Calu3 (cell line): ENCODE data around the gene LSP1. TPM values are rescaled to one million over a fixed set of nuclear protein-coding genes. Genes with fewer than 3 reads are reported as not detected.

Experiments
- BruUV-seq: library from RNA; stranded (reverse); fragments of 400-500 nt; replicated peaks from 2 replicates; lab custom pipeline; 2021; lab: Mats Ljungman, UMichigan
- CTCF ChIA-PET: fragments of 300-600 bp; sonication (Branson Sonifier 250); formaldehyde crosslinking; loops from one replicate; lab custom pipeline; 2022; ENCODE audit warnings: antibody characterized with exemption; lab: Charles Lee
- DNase-seq: peaks from one replicate; pipeline ENCODE4 v3.0.0; 2022
- H3K27ac Mint-ChIP-seq: one replicate; pipeline ENCODE4 v1.8.0; 2022; ENCODE audit warnings: mixed read lengths; ENCODE audit not compliant: unreplicated experiment
- H3K27me3 Mint-ChIP-seq: one replicate; pipeline ENCODE4 v1.8.0; 2022; ENCODE audit warnings: mixed read lengths; ENCODE audit not compliant: unreplicated experiment
- H3K36me3 Mint-ChIP-seq: one replicate; pipeline ENCODE4 v1.8.0; 2022; ENCODE audit warnings: mild to moderate bottlenecking, moderate library complexity, mixed read lengths; ENCODE audit not compliant: insufficient read depth, unreplicated experiment
- H3K4me1 Mint-ChIP-seq: one replicate; pipeline ENCODE4 v1.8.0; 2022; ENCODE audit warnings: mild to moderate bottlenecking, low read depth, mixed read lengths; ENCODE audit not compliant: unreplicated experiment
- H3K4me3 Mint-ChIP-seq: one replicate; pipeline ENCODE4 v1.8.0; 2022; ENCODE audit warnings: mild to moderate bottlenecking, low read depth, moderate library complexity, mixed read lengths; ENCODE audit not compliant: unreplicated experiment
- H3K9me3 Mint-ChIP-seq: one replicate; pipeline ENCODE4 v1.8.0; 2022; ENCODE audit warnings: low read depth, mixed read lengths; ENCODE audit not compliant: unreplicated experiment
- CTCF ChIP-seq: fragments of 200-600 bp; IDR thresholded peaks from one replicate; pipeline ENCODE4 v1.8.0; 2022; ENCODE audit warnings: antibody characterized with exemption; ENCODE audit not compliant: unreplicated experiment
- intact Hi-C: fragments of 100-400 bp; cut with micrococcal nuclease; formaldehyde crosslinking; loops from one replicate; pipeline ENCODE4 v1.10.0; 2022; ENCODE audit not compliant: unreplicated experiment
- total RNA-seq: library from RNA; stranded (reverse); gene quantifications from 2 replicates; pipeline ENCODE4 v1.2.3, GENCODE V29; 2022

LSP1 gene
- total RNA-seq, 1 experiment from 2014 or later: not detected

GRCh38 chr11:1817511-1817910 is 35.4 kb upstream of the LSP1 start:
- CTCF ChIA-PET: no interaction called here
- intact Hi-C loops: no loop called here

GRCh38 chr11:1819074-1819473 is 33.8 kb upstream of the LSP1 start:
- Mint-ChIP-seq H3K4me1 (no peaks in the 10 kb centered on the region), H3K9me3 (no peaks in the 10 kb centered on the region), H3K27me3 (no peaks in the 10 kb centered on the region), H3K4me3 (no peak overlapping the region), H3K36me3 (peaks cover 6% of the 10 kb centered on the region), H3K27ac (no peak overlapping the region)
- TF ChIP-seq CTCF: no peak
- no TSS peak for BruUV-seq
- intact Hi-C loops: no loop called here
- CTCF ChIA-PET: no interaction called here
- no peak for DNase-seq

More at GRCh38 chr11:1817511-1817910, 35.4 kb upstream of the LSP1 start:
- H3K9me3 Mint-ChIP-seq: no peaks in the 10 kb centered on the region
- no peaks in the 10 kb centered on the region for H3K27me3 Mint-ChIP-seq
- no peak overlapping the region for H3K27ac Mint-ChIP-seq
- H3K4me3 Mint-ChIP-seq: no peak overlapping the region
- H3K36me3 Mint-ChIP-seq: no peaks in the 10 kb centered on the region
- TF ChIP-seq CTCF: no peak
- BruUV-seq: no TSS peak
- H3K4me1 Mint-ChIP-seq: no peaks in the 10 kb centered on the region
- DNase-seq: no peak

GRCh38 chr11:1820463-1821325 is 32.2 kb upstream of the LSP1 start:
- no peak overlapping the region for H3K27ac Mint-ChIP-seq
- no peak for TF ChIP-seq CTCF
- CTCF ChIA-PET: no interaction called here

GRCh38 chr11:1821562-1821961 is 31.3 kb upstream of the LSP1 start:
- Mint-ChIP-seq H3K36me3 (peaks cover 11% of the 10 kb centered on the region), H3K9me3 (no peaks in the 10 kb centered on the region), H3K27ac (no peak overlapping the region), H3K27me3 (no peaks in the 10 kb centered on the region), H3K4me3 (no peak overlapping the region), H3K4me1 (peaks cover 2% of the 10 kb centered on the region)
- intact Hi-C loops: no loop called here
- DNase-seq: no peak
- no TSS peak for BruUV-seq
- CTCF ChIA-PET: no interaction called here
- no peak for TF ChIP-seq CTCF

More at GRCh38 chr11:1820463-1821325, 32.2 kb upstream of the LSP1 start:
- H3K27me3 Mint-ChIP-seq: no peaks in the 10 kb centered on the region
- intact Hi-C loops: no loop called here
- no peak overlapping the region for H3K4me3 Mint-ChIP-seq
- no peaks in the 10 kb centered on the region for H3K4me1 Mint-ChIP-seq
- no peaks in the 10 kb centered on the region for H3K9me3 Mint-ChIP-seq
- H3K36me3 Mint-ChIP-seq: peaks cover 9% of the 10 kb centered on the region
- no TSS peak for BruUV-seq
- DNase-seq: no peak
